HFF-Myc (cell line): ENCODE results near the gene TM6SF1.
"Not testable (repeated sequence)": the region's sequence is repeated elsewhere in the genome, so short reads cannot be mapped to it uniquely, and the experiment has no call there.

ENCODE experiments used
- DNase-seq: peaks from one replicate; pipeline ENCODE4 v3.0.0-alpha.2; 2011; ENCODE audit warnings: low read depth; ENCODE audit errors: extremely low read depth
- H3K4me3 ChIP-seq: replicated peaks from 2 replicates; pipeline ENCODE4 v1.5.1; 2011; ENCODE audit warnings: low read depth, mild to moderate bottlenecking, control low read depth, low read length
- TF ChIP-seq, protein P1 (sequence below): IDR thresholded peaks from 2 replicates; pipeline ENCODE4 v1.5.1; 2012; ENCODE audit warnings: mild to moderate bottlenecking, low read depth, low read length, control low read depth; ENCODE audit errors: missing control alignments

TM6SF1 gene

DNA sequence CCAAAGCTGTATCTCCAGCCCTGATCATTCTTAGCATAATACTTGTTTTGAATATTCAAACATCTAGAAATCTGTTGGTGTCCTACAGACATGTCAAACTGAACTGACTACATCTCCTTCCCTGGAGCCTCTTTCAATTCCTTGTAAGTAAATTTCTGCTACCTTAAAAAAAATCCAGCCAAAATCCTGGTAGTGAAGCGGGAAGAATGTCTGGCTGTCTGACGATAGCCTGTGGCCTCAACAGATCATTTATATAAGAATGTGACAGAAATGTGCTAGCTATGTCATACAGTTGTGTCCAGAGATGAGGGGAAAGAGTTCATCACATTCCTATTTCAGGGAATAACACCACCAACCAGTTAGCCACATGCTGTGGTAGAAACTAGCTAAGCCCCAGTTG, 18.6 kb upstream of the TM6SF1 start:
- DNase-seq: no peak
- TF ChIP-seq, protein P1, sequence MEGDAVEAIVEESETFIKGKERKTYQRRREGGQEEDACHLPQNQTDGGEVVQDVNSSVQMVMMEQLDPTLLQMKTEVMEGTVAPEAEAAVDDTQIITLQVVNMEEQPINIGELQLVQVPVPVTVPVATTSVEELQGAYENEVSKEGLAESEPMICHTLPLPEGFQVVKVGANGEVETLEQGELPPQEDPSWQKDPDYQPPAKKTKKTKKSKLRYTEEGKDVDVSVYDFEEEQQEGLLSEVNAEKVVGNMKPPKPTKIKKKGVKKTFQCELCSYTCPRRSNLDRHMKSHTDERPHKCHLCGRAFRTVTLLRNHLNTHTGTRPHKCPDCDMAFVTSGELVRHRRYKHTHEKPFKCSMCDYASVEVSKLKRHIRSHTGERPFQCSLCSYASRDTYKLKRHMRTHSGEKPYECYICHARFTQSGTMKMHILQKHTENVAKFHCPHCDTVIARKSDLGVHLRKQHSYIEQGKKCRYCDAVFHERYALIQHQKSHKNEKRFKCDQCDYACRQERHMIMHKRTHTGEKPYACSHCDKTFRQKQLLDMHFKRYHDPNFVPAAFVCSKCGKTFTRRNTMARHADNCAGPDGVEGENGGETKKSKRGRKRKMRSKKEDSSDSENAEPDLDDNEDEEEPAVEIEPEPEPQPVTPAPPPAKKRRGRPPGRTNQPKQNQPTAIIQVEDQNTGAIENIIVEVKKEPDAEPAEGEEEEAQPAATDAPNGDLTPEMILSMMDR: no peak
- H3K4me3 ChIP-seq: no peak overlapping the region

DNA sequence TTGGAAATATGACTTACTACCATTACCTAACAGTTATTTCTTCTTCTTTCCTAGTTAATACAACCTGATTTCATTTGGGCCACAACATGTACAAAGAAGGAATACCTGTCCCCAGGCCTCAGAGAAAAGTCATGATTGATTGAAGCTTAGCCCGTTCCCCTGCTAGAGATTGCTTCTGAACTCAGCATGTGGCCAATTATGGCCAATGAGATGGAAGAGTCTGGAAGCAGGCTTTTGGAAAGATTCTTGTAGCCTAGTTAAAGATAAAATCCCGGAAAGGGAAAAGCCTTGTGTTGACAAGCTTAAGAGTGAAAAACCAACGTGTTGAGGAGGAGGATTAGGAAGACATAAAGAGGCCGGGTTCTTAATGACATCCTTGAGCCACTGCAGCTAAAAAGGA, 17.0 kb upstream of the TM6SF1 start:
- no peak for DNase-seq
- TF ChIP-seq, protein P1: no peak
- H3K4me3 ChIP-seq: no peak overlapping the region

DNA sequence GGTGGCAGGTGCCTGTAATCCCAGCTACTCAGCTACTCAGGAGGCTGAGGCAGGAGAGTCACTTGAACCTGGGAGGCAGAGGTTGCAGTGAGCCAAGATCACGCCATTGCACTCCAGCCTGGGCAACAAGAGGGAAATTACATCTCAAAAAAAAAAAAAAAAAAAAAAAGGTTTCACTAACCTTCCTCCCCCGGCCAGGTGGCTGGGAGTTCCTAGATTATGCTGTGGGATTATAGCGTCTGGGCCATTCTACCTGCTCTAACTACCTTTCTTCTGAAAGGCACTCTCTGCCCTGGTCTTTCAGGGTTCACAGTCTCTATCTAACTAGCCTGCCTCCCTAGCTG, 15.5 kb upstream of the TM6SF1 start:
- not testable (repeated sequence) for DNase-seq, H3K4me3 ChIP-seq

DNA sequence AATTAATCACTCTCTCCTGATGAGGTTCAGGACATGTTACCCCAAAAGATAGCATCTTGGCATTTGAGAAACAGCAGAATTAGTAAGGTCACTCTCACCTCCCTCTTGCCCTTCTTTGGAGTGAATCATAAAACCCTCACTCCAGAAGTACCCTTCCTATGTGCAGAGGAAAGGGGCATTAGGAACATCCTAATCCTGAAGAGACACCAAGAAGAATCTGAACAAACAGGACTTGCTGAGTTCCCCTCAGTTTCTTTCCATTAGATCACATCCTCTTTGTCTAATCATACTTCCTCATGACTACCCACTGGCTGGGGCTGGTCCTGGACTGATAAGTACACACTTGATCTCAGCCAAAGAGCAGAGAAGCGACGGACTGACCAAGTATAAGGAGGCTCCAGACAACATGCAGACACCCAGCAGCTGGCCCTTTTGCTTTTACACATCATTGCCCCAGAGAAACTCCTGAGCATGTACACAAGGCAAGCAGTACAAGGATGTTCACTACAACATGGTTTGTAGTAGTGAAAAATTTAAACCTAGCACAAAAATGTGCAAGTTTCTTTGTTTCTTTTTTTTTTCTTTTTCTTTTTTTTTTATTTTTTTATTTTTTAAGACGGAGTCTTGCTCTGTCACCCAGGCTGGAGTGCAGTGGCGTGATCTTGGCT, 15.0 kb upstream of the TM6SF1 start:
- H3K4me3 ChIP-seq: no peak overlapping the region
- TF ChIP-seq, protein P1: no peak
- DNase-seq: no peak

DNA sequence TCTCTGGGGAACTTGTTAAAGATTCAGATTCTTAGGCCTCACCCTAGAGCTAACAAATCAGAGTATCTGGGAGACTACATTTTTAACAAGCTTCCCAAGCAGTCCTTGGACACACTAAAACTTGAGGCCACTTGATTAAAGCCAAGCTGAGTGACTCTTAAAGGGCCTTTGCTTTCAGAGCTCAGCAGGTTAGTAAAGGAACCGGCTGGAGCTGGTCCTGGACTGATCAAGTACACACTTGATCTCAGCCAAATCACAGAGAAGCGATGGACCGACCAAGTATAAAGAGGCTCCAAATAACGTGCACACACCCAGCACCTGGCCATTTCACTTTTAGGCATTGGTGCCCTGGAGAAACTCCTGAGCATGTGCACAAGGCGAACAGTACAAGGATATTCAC, 12.9 kb upstream of the TM6SF1 start:
- TF ChIP-seq, protein P1: no peak
- DNase-seq: no peak
- no peak overlapping the region for H3K4me3 ChIP-seq

DNA sequence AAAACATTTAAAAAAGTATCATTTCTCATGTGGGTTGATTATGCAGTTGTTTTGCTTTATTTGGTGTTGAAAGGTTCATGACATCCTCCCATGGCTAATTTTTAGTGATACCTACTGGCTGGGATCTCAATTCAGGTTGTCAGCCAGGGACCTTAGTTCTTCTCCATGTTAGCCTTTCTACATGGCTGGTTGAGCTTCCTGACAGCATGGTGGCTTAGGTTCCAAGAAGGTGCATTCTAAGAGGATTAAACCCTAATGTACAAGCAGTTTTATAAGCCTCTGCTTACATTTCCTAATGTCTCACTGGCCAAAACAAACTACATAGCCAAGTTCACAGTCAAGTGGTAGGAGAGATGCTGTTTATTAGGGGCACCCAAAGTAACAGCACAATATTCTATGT, 9.4 kb upstream of the TM6SF1 start:
- no peak overlapping the region for H3K4me3 ChIP-seq
- TF ChIP-seq, protein P1: no peak
- DNase-seq: no peak

DNA sequence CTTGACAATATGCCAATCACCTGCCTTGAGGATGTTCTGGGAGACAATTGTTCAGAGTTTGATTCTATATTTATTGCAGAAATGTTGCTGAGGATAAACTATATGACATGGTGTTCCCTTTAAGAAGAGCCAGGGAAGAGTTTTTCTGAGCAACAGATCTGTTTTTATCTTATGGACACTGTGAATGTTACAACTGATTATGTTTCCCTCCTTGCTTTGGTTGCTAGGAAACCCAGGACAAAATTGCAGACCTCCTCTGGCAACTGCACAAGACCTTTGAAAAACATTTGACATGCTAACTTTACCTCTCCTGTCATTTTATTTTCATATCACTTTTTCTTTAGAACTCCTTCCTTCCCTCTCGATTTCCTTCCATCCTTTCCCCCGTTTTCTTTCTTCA, 8.2 kb upstream of the TM6SF1 start:
- TF ChIP-seq, protein P1: no peak
- DNase-seq: no peak
- H3K4me3 ChIP-seq: no peak overlapping the region
